ENCODE results near the gene SFXN2.

The SFXN2 gene

GRCh38 chr10:102727037-102727818 lies 12.8 kb downstream of the SFXN2 start:
- Histone ChIP-seq H3K9me3 (ENCODE audit: insufficient read depth, low read depth, low read length) (no peaks in the 10 kb centered on the region), H3K4me2 (ENCODE audit: low read depth, low read length, poor library complexity, severe bottlenecking) (no peak overlapping the region), H3K79me2 (ENCODE audit: insufficient read depth, low read length) (peaks cover 11% of the 10 kb centered on the region; the same call in 1 of the 2 replicates), H3K4me1 (ENCODE audit: insufficient read depth, low read length, poor library complexity, severe bottlenecking) (no peaks in the 10 kb centered on the region), H3K27me3 (ENCODE audit: insufficient read depth, low read length, poor library complexity, severe bottlenecking) (no peaks in the 10 kb centered on the region), H3K36me3 (ENCODE audit: insufficient read depth, low read length) (peaks cover 35% of the 10 kb centered on the region; the same call in 1 of the 2 replicates), H4K20me1 (ENCODE audit: insufficient read depth, low read length, poor library complexity, severe bottlenecking) (no peaks in the 10 kb centered on the region), H3K9me2 (replicated peaks; ENCODE audit: low read depth, low read length) (no peaks in the 10 kb centered on the region), H3F3A (ENCODE audit: low read depth) (no peaks in the 10 kb centered on the region), H3K4me3 (ENCODE audit: low read length, poor library complexity, severe bottlenecking) (no peak overlapping the region), H2AFZ (ENCODE audit: low read length) (no peak overlapping the region), H3K9ac (ENCODE audit: low read depth, low read length, poor library complexity, severe bottlenecking) (no peak overlapping the region)
- no peak for TF ChIP-seq EZH2phosphoT487 (IDR thresholded peaks at IDR 0.05; ENCODE audit: borderline replicate concordance)
- TF ChIP-seq, protein P1, sequence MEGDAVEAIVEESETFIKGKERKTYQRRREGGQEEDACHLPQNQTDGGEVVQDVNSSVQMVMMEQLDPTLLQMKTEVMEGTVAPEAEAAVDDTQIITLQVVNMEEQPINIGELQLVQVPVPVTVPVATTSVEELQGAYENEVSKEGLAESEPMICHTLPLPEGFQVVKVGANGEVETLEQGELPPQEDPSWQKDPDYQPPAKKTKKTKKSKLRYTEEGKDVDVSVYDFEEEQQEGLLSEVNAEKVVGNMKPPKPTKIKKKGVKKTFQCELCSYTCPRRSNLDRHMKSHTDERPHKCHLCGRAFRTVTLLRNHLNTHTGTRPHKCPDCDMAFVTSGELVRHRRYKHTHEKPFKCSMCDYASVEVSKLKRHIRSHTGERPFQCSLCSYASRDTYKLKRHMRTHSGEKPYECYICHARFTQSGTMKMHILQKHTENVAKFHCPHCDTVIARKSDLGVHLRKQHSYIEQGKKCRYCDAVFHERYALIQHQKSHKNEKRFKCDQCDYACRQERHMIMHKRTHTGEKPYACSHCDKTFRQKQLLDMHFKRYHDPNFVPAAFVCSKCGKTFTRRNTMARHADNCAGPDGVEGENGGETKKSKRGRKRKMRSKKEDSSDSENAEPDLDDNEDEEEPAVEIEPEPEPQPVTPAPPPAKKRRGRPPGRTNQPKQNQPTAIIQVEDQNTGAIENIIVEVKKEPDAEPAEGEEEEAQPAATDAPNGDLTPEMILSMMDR (conservative IDR thresholded peaks at IDR 0.05; ENCODE audit: low read length) = no peak

DNA sequence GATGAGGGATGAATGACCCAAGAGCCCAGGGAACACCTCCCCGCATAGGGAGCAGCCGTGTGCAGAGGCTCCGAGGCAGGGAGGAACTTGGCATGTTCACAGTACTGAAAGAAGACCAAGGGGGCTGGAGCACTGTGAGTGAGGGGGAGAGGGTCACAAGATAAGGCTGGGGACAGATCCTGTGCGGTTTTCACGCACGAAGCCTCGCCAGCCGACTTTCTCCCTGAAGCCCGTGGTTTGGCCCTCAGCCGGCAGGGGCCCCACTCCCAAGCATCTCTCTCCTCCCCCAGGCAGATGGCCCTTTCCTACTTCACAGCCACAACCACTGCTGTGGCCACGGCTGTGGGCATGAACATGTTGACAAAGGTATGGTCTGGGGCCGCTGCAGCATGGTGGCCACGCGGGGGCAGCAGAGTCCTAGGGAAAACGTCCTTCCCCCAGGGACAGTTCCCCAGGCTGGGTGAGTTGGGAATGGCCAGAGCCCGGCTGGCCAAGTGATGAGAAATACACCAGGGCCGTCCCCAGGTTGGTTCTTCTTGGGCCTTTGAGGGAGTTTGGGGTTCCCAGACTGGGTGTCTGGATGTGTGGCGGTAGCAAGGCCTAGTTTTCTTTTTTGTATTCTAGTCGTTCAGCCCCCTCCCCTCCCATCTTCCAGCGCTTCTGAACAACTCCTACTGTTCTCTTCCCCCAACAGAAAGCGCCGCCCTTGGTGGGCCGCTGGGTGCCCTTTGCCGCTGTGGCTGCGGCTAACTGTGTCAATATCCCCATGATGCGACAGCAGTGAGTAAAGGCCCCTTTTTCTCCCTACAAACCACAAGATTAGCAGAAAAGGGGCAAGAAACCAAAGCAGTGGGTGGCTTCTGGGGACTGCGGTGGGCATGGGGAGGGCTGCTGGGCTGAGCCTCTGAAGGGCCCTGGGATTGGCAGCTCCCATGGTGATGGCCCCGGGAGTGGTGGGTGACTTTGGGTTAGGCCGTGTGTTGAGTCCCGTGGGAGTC lies 14.9 kb downstream of the SFXN2 start:
- Histone ChIP-seq H4K20me1 (ENCODE audit: insufficient read depth, low read length, poor library complexity, severe bottlenecking) (no peaks in the 10 kb centered on the region), H3K4me2 (ENCODE audit: low read depth, low read length, poor library complexity, severe bottlenecking) (no peak overlapping the region), H3K9me2 (replicated peaks; ENCODE audit: low read depth, low read length) (no peaks in the 10 kb centered on the region), H3K36me3 (ENCODE audit: insufficient read depth, low read length) (peaks cover 42% of the 10 kb centered on the region; the same call in 1 of the 2 replicates), H3K79me2 (ENCODE audit: insufficient read depth, low read length) (peaks cover 4% of the 10 kb centered on the region; the same call in 1 of the 2 replicates), H3F3A (ENCODE audit: low read depth) (no peaks in the 10 kb centered on the region), H3K4me3 (ENCODE audit: low read length, poor library complexity, severe bottlenecking) (no peak overlapping the region), H2AFZ (ENCODE audit: low read length) (no peak overlapping the region), H3K27me3 (ENCODE audit: insufficient read depth, low read length, poor library complexity, severe bottlenecking) (no peaks in the 10 kb centered on the region), H3K4me1 (ENCODE audit: insufficient read depth, low read length, poor library complexity, severe bottlenecking) (no peaks in the 10 kb centered on the region), H3K9ac (ENCODE audit: low read depth, low read length, poor library complexity, severe bottlenecking) (no peak overlapping the region), H3K9me3 (ENCODE audit: insufficient read depth, low read depth, low read length) (no peaks in the 10 kb centered on the region)
- no peak for TF ChIP-seq EZH2phosphoT487 (IDR thresholded peaks at IDR 0.05; ENCODE audit: borderline replicate concordance)
- TF ChIP-seq, protein P1 (conservative IDR thresholded peaks at IDR 0.05; ENCODE audit: low read length) = peak; percentile 90

DNA sequence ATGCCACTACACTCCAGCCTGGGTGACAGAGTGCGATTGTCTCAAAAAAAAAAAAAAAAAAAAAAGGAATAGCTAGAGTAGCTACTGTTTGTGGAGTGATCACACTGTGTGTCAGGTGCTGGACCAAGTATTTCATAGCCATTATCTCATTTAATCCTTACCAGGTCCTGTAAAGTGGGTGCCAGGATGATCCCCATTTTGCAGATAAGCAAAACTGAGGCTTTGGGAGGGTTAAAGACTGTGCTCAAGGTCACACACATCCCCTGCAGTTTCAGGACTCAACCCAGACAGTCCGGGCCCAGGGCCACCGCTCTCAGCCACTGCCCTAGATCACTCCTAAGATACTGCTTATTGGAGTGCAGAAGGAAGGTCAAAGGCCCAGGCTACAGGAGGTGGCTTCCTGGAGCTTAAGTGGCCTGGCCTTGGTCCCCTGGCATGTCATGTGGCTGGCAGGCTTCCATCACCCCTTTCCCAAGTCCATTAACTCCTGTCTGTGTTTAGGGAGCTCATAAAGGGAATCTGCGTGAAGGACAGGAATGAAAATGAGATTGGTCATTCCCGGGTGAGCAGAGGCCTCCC lies 16.9 kb downstream of the SFXN2 start:
- H2AFZ ChIP-seq (ENCODE audit: low read length) = no peak overlapping the region
- H4K20me1 ChIP-seq (ENCODE audit: insufficient read depth, low read length, poor library complexity, severe bottlenecking) = no peaks in the 10 kb centered on the region
- H3K9ac ChIP-seq (ENCODE audit: low read depth, low read length, poor library complexity, severe bottlenecking) = no peak overlapping the region
- H3K27me3 ChIP-seq (ENCODE audit: insufficient read depth, low read length, poor library complexity, severe bottlenecking) = no peaks in the 10 kb centered on the region
- H3F3A ChIP-seq (ENCODE audit: low read depth) = no peaks in the 10 kb centered on the region
- H3K4me3 ChIP-seq (ENCODE audit: low read length, poor library complexity, severe bottlenecking) = no peak overlapping the region
- no peak overlapping the region for H3K4me2 ChIP-seq (ENCODE audit: low read depth, low read length, poor library complexity, severe bottlenecking)
- H3K9me3 ChIP-seq (ENCODE audit: insufficient read depth, low read depth, low read length) = no peaks in the 10 kb centered on the region
- H3K9me2 ChIP-seq (replicated peaks; ENCODE audit: low read depth, low read length) = no peaks in the 10 kb centered on the region
- no peak for TF ChIP-seq EZH2phosphoT487 (IDR thresholded peaks at IDR 0.05; ENCODE audit: borderline replicate concordance)
- TF ChIP-seq, protein P1 (conservative IDR thresholded peaks at IDR 0.05; ENCODE audit: low read length) = no peak
- H3K79me2 ChIP-seq (ENCODE audit: insufficient read depth, low read length) = peaks cover 1% of the 10 kb centered on the region; the same call in 1 of the 2 replicates
- peaks cover 45% of the 10 kb centered on the region; the same call in 1 of the 2 replicates for H3K36me3 ChIP-seq (ENCODE audit: insufficient read depth, low read length)
- H3K4me1 ChIP-seq (ENCODE audit: insufficient read depth, low read length, poor library complexity, severe bottlenecking) = no peaks in the 10 kb centered on the region
